ENCODE measurements around the gene ERFE. TPM values are rescaled to one million over a fixed set of nuclear protein-coding genes. Genes with fewer than 3 reads are reported as not detected.

ERFE gene
- total RNA-seq, 1 experiment from 2014 or later = 10.3 TPM

DNA sequence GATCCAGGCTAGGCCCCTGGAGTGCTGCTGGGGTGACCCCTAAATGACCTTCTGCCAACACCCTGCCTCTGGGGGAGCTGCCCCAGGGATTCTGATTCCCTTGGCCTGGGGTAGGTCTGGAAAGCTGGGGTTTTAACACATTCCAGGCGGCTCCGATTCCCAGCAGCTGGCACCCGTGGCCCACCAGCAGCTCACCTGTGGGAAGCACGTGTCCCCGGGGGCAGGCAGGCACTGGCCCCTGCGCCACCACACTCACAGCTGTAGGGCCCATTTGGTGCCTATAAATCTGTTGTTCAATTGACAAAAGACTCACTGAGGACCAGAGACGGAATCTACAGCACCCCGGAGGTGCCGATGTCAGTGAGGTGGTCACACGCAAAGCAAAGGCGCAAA lies 24.4 kb upstream of the ERFE start:
- intact Hi-C loops (cut with micrococcal nuclease; ENCODE audit: unreplicated experiment) (no loop called here), in situ Hi-C loops (cut with HindIII; ENCODE audit: low pct_unique_long_range_greater_than_20kb, low sequenced_read_pairs) (no loop called here)
- no TSS peak for BruUV-seq (replicated peaks)
- no peak for TF ChIP-seq POLR2AphosphoS5 (IDR thresholded peaks at IDR 0.05; ENCODE audit: low read depth, low read length)
- ChIA-PET POLR2A (interaction anchor here (0.6 kb wide), 1 partner anchor 59 kb away, joined by 3 read pairs; no protein-coding TSS in a partner anchor), CTCF (no interaction called here)
- H3K36me3 ChIP-seq (ENCODE audit: control insufficient read depth, insufficient read depth, low read length) = no peaks in the 10 kb centered on the region
- no peak for ATAC-seq
- H3K4me3 ChIP-seq (ENCODE audit: low read depth in 2 of 2, low read length in 2 of 2) = no peak overlapping the region
- H3K27ac ChIP-seq (ENCODE audit: low read length) = no peak overlapping the region
- no peaks in the 10 kb centered on the region for H3K9me3 ChIP-seq (ENCODE audit: control insufficient read depth, insufficient read depth, low read depth, low read length)
- H3K4me1 ChIP-seq (ENCODE audit: control insufficient read depth, insufficient read depth, low read length) = peaks cover 6% of the 10 kb centered on the region
- no peak for DNase-seq (ENCODE audit: low read depth, low spot score)
- no peaks in the 10 kb centered on the region for H3K27me3 ChIP-seq (ENCODE audit: control insufficient read depth, insufficient read depth, low read length)

- no peaks in the 10 kb centered on the region for H3K9me3 ChIP-seq (ENCODE audit: control insufficient read depth, insufficient read depth, low read depth, low read length)
- H3K36me3 ChIP-seq (ENCODE audit: control insufficient read depth, insufficient read depth, low read length) = no peaks in the 10 kb centered on the region
- CTCF ChIA-PET = no interaction called here
- H3K27ac ChIP-seq (ENCODE audit: low read length) = no peak overlapping the region
- POLR2A ChIA-PET = no interaction called here
- no TSS peak for BruUV-seq (replicated peaks)
- intact Hi-C loops (cut with micrococcal nuclease; ENCODE audit: unreplicated experiment) (no loop called here), in situ Hi-C loops (cut with HindIII; ENCODE audit: low pct_unique_long_range_greater_than_20kb, low sequenced_read_pairs) (no loop called here)
- no peak for ATAC-seq
- DNase-seq (ENCODE audit: low read depth, low spot score) = no peak
- H3K27me3 ChIP-seq (ENCODE audit: control insufficient read depth, insufficient read depth, low read length) = no peaks in the 10 kb centered on the region
- TF ChIP-seq TCF7L2 (IDR thresholded peaks at IDR 0.05; ENCODE audit: low read depth, low read length) = no peak
- no peak for TF ChIP-seq REST (IDR thresholded peaks at IDR 0.05; ENCODE audit: insufficient read depth in 1 of 2, low read depth in 2 of 2, low read length in 1 of 2)
- TF ChIP-seq POLR2AphosphoS5 (IDR thresholded peaks at IDR 0.05; ENCODE audit: low read depth, low read length) = no peak
- TF ChIP-seq, protein P1, sequence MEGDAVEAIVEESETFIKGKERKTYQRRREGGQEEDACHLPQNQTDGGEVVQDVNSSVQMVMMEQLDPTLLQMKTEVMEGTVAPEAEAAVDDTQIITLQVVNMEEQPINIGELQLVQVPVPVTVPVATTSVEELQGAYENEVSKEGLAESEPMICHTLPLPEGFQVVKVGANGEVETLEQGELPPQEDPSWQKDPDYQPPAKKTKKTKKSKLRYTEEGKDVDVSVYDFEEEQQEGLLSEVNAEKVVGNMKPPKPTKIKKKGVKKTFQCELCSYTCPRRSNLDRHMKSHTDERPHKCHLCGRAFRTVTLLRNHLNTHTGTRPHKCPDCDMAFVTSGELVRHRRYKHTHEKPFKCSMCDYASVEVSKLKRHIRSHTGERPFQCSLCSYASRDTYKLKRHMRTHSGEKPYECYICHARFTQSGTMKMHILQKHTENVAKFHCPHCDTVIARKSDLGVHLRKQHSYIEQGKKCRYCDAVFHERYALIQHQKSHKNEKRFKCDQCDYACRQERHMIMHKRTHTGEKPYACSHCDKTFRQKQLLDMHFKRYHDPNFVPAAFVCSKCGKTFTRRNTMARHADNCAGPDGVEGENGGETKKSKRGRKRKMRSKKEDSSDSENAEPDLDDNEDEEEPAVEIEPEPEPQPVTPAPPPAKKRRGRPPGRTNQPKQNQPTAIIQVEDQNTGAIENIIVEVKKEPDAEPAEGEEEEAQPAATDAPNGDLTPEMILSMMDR (IDR thresholded peaks at IDR 0.05) = no peak
- no peak for TF ChIP-seq SIN3A (IDR thresholded peaks at IDR 0.05; ENCODE audit: borderline replicate concordance, insufficient read depth, low read depth, low read length)
- peaks cover 8% of the 10 kb centered on the region for H3K4me1 ChIP-seq (ENCODE audit: control insufficient read depth, insufficient read depth, low read length)
- H3K4me3 ChIP-seq (ENCODE audit: low read depth in 2 of 2, low read length in 2 of 2) = no peak overlapping the region
Measured at GRCh38 chr2:238135601-238136150, 23.1 kb upstream of the ERFE start.

GRCh38 chr2:238136820-238137537 lies 21.8 kb upstream of the ERFE start:
- DNase-seq (ENCODE audit: low read depth, low spot score) (no peak), ATAC-seq (no peak)
- intact Hi-C loops (cut with micrococcal nuclease; ENCODE audit: unreplicated experiment) (no loop called here), in situ Hi-C loops (cut with HindIII; ENCODE audit: low pct_unique_long_range_greater_than_20kb, low sequenced_read_pairs) (no loop called here)
- H3K4me1 ChIP-seq (ENCODE audit: control insufficient read depth, insufficient read depth, low read length) = peaks cover 16% of the 10 kb centered on the region
- ChIA-PET CTCF (interaction anchor here (1.6 kb wide), 1 partner anchor 9 kb away, joined by 6 read pairs; no protein-coding TSS in a partner anchor), POLR2A (interaction anchor here (0.6 kb wide), 1 partner anchor 231 kb away, joined by 7 read pairs; no protein-coding TSS in a partner anchor)
- no peaks in the 10 kb centered on the region for H3K9me3 ChIP-seq (ENCODE audit: control insufficient read depth, insufficient read depth, low read depth, low read length)
- no peaks in the 10 kb centered on the region for H3K36me3 ChIP-seq (ENCODE audit: control insufficient read depth, insufficient read depth, low read length)
- TF ChIP-seq, protein P1 (IDR thresholded peaks at IDR 0.05) = no peak
- TF ChIP-seq SIN3A (IDR thresholded peaks at IDR 0.05; ENCODE audit: borderline replicate concordance, insufficient read depth, low read depth, low read length) (no peak), REST (IDR thresholded peaks at IDR 0.05; ENCODE audit: insufficient read depth in 1 of 2, low read depth in 2 of 2, low read length in 1 of 2) (no peak), TCF7L2 (IDR thresholded peaks at IDR 0.05; ENCODE audit: low read depth, low read length) (no peak), POLR2AphosphoS5 (IDR thresholded peaks at IDR 0.05; ENCODE audit: low read depth, low read length) (no peak)
- no peak overlapping the region for H3K4me3 ChIP-seq (ENCODE audit: low read depth in 2 of 2, low read length in 2 of 2)
- H3K27me3 ChIP-seq (ENCODE audit: control insufficient read depth, insufficient read depth, low read length) = no peaks in the 10 kb centered on the region
- H3K27ac ChIP-seq (ENCODE audit: low read length) = no peak overlapping the region
- no TSS peak for BruUV-seq (replicated peaks)
